Measurements from ENCODE around the gene TRPC4AP.

DNA sequence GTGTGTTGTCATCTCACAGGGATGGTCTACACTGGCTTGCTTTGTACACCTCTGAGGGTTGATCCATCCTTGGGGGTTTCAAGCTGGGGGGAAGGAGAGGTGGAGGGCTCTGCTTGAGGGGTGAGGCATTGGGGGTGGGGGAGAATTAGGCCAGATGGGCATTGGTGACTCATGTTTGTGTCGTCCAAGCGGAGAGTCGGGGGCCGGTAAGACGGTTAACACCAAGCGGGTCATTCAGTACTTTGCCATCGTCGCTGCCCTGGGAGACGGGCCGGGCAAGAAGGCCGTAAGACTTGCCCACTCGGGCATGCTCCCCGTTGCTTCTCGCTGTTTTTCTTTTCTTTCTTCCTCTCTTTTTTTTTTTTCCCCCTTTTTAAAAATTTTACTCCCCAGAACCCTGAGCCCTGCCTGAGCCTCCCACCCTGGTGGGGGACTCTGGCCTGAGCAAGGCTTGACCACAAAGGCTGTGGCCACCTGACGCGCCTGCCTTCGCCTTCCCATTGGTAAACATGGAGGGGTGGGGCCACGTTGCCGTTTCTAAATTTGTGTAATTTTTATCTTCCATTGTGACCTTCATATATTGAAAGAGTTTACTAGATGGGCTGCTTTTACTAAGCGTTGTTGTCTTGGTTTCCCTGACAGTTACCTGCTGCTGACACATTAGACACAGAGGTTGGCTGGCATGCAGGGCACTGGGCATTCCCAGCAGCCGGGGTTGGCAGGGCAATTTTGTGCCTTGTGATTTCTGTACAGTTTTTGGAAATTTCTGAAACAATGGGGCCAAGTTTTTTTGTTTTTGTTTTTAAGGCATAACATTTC, 110.1 kb downstream of the TRPC4AP start:
- no peak for TF ChIP-seq EZH2phosphoT487 (IDR thresholded peaks at IDR 0.05; ENCODE audit: borderline replicate concordance, low read depth, low read length)
- TF ChIP-seq, protein P1, sequence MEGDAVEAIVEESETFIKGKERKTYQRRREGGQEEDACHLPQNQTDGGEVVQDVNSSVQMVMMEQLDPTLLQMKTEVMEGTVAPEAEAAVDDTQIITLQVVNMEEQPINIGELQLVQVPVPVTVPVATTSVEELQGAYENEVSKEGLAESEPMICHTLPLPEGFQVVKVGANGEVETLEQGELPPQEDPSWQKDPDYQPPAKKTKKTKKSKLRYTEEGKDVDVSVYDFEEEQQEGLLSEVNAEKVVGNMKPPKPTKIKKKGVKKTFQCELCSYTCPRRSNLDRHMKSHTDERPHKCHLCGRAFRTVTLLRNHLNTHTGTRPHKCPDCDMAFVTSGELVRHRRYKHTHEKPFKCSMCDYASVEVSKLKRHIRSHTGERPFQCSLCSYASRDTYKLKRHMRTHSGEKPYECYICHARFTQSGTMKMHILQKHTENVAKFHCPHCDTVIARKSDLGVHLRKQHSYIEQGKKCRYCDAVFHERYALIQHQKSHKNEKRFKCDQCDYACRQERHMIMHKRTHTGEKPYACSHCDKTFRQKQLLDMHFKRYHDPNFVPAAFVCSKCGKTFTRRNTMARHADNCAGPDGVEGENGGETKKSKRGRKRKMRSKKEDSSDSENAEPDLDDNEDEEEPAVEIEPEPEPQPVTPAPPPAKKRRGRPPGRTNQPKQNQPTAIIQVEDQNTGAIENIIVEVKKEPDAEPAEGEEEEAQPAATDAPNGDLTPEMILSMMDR (conservative IDR thresholded peaks at IDR 0.05; ENCODE audit: low read length) = no peak

All from OCI-LY7 (cell line).